Measurements from ENCODE around the gene CFAP43.

CFAP43 gene

GRCh38 chr10:104121485-104122224, 110.5 kb downstream of the CFAP43 start, which contains the start of gene SFR1:
SFR1 (plus strand) TSS chr10:104122171; CDS start chr10:104122184, 13 bp downstream.
- H3K4me1 Mint-ChIP-seq = peaks cover 5% of the 10 kb centered on the region
- ATAC-seq (ENCODE audit: low read depth) (peak; percentile 75), DNase-seq (ENCODE audit: low spot score in 2 of 2) (peak; percentile 93 to 99)
- H3K4me3 Mint-ChIP-seq = peak within 1 kb of the TSS; percentile 88
- H3K27me3 Mint-ChIP-seq = no peaks in the 10 kb centered on the region
- no peaks in the 10 kb centered on the region for H3K9me3 Mint-ChIP-seq
- peaks cover 3% of the 10 kb centered on the region for H3K36me3 Mint-ChIP-seq
- H3K27ac Mint-ChIP-seq = peak within 1 kb of the TSS; percentile 100

GRCh38 chr10:104120903-104121484, 111.2 kb downstream of the CFAP43 start:
- ATAC-seq (ENCODE audit: low read depth) = peak; percentile 54
- peak; percentile 77 to 81 for DNase-seq (ENCODE audit: low spot score in 2 of 2)
- peaks cover 5% of the 10 kb centered on the region for H3K4me1 Mint-ChIP-seq
- no peaks in the 10 kb centered on the region for H3K27me3 Mint-ChIP-seq
- no peaks in the 10 kb centered on the region for H3K36me3 Mint-ChIP-seq
- H3K9me3 Mint-ChIP-seq = no peaks in the 10 kb centered on the region
- H3K4me3 Mint-ChIP-seq = peak overlapping the region; percentile 88
- H3K27ac Mint-ChIP-seq = peak overlapping the region; percentile 100

- ATAC-seq (ENCODE audit: low read depth) (no peak), DNase-seq (ENCODE audit: low spot score in 2 of 2) (no peak)
- peak overlapping the region; percentile 88 for H3K4me3 Mint-ChIP-seq
- peak overlapping the region; percentile 100 for H3K27ac Mint-ChIP-seq
- peaks cover 5% of the 10 kb centered on the region for H3K4me1 Mint-ChIP-seq
- H3K9me3 Mint-ChIP-seq = no peaks in the 10 kb centered on the region
- no peaks in the 10 kb centered on the region for H3K27me3 Mint-ChIP-seq
- no peaks in the 10 kb centered on the region for H3K36me3 Mint-ChIP-seq
Measured at GRCh38 chr10:104120512-104120902, 111.7 kb downstream of the CFAP43 start.

- Mint-ChIP-seq H3K4me1 (peaks cover 5% of the 10 kb centered on the region), H3K27me3 (no peaks in the 10 kb centered on the region), H3K36me3 (no peaks in the 10 kb centered on the region), H3K9me3 (no peaks in the 10 kb centered on the region), H3K27ac (peak overlapping the region; percentile 100), H3K4me3 (no peak overlapping the region)
- DNase-seq (ENCODE audit: low spot score in 2 of 2) = no peak
- no peak for ATAC-seq (ENCODE audit: low read depth)
Measured at GRCh38 chr10:104119996-104120395, 112.2 kb downstream of the CFAP43 start.

GRCh38 chr10:104117839-104118323, 114.3 kb downstream of the CFAP43 start:
- DNase-seq (ENCODE audit: low spot score in 2 of 2) = no peak
- ATAC-seq (ENCODE audit: low read depth) = no peak
- Mint-ChIP-seq H3K9me3 (no peaks in the 10 kb centered on the region), H3K4me3 (no peak overlapping the region), H3K27ac (no peak overlapping the region), H3K36me3 (no peaks in the 10 kb centered on the region), H3K27me3 (no peaks in the 10 kb centered on the region), H3K4me1 (peaks cover 5% of the 10 kb centered on the region)

GRCh38 chr10:104113376-104113956, 118.7 kb downstream of the CFAP43 start:
- DNase-seq (ENCODE audit: low spot score in 2 of 2) = no peak
- Mint-ChIP-seq H3K36me3 (no peaks in the 10 kb centered on the region), H3K27me3 (peaks cover 8% of the 10 kb centered on the region), H3K27ac (no peak overlapping the region), H3K9me3 (no peaks in the 10 kb centered on the region), H3K4me1 (peaks cover 3% of the 10 kb centered on the region), H3K4me3 (no peak overlapping the region)
- no peak for ATAC-seq (ENCODE audit: low read depth)

GRCh38 chr10:104109908-104110662, 122.1 kb downstream of the CFAP43 start:
- peaks cover 8% of the 10 kb centered on the region for H3K27me3 Mint-ChIP-seq
- H3K36me3 Mint-ChIP-seq = no peaks in the 10 kb centered on the region
- no peaks in the 10 kb centered on the region for H3K9me3 Mint-ChIP-seq
- DNase-seq (ENCODE audit: low spot score in 2 of 2) (no peak), ATAC-seq (ENCODE audit: low read depth) (no peak)
- no peak overlapping the region for H3K27ac Mint-ChIP-seq
- peaks cover 3% of the 10 kb centered on the region for H3K4me1 Mint-ChIP-seq
- H3K4me3 Mint-ChIP-seq = no peak overlapping the region

- DNase-seq (ENCODE audit: low spot score in 2 of 2) (no peak), ATAC-seq (ENCODE audit: low read depth) (no peak)
- Mint-ChIP-seq H3K27ac (no peak overlapping the region), H3K27me3 (peaks cover 1% of the 10 kb centered on the region), H3K4me3 (no peak overlapping the region), H3K9me3 (no peaks in the 10 kb centered on the region), H3K4me1 (no peaks in the 10 kb centered on the region), H3K36me3 (no peaks in the 10 kb centered on the region)
Measured at GRCh38 chr10:104104926-104105325, 127.2 kb downstream of the CFAP43 start.

GRCh38 chr10:104104418-104104817, 127.7 kb downstream of the CFAP43 start:
- no peak for ATAC-seq (ENCODE audit: low read depth)
- peaks cover 1% of the 10 kb centered on the region for H3K27me3 Mint-ChIP-seq
- H3K4me3 Mint-ChIP-seq = no peak overlapping the region
- no peaks in the 10 kb centered on the region for H3K9me3 Mint-ChIP-seq
- no peaks in the 10 kb centered on the region for H3K4me1 Mint-ChIP-seq
- H3K36me3 Mint-ChIP-seq = no peaks in the 10 kb centered on the region
- H3K27ac Mint-ChIP-seq = no peak overlapping the region
- no peak for DNase-seq (ENCODE audit: low spot score in 2 of 2)

- H3K4me3 Mint-ChIP-seq = no peak overlapping the region
- H3K36me3 Mint-ChIP-seq = no peaks in the 10 kb centered on the region
- peaks cover 2% of the 10 kb centered on the region for H3K27me3 Mint-ChIP-seq
- DNase-seq (ENCODE audit: low spot score in 2 of 2) (no peak), ATAC-seq (ENCODE audit: low read depth) (no peak)
- H3K4me1 Mint-ChIP-seq = no peaks in the 10 kb centered on the region
- H3K27ac Mint-ChIP-seq = no peak overlapping the region
- H3K9me3 Mint-ChIP-seq = no peaks in the 10 kb centered on the region
Measured at GRCh38 chr10:104103956-104104355, 128.2 kb downstream of the CFAP43 start.

GRCh38 chr10:104101902-104102301, 130.3 kb downstream of the CFAP43 start:
- Mint-ChIP-seq H3K9me3 (no peaks in the 10 kb centered on the region), H3K4me1 (no peaks in the 10 kb centered on the region), H3K4me3 (no peak overlapping the region), H3K36me3 (no peaks in the 10 kb centered on the region), H3K27me3 (peaks cover 3% of the 10 kb centered on the region), H3K27ac (no peak overlapping the region)
- no peak for DNase-seq (ENCODE audit: low spot score in 2 of 2)
- no peak for ATAC-seq (ENCODE audit: low read depth)

GRCh38 chr10:104100795-104101194, 131.4 kb downstream of the CFAP43 start:
- ATAC-seq (ENCODE audit: low read depth) = no peak
- no peak overlapping the region for H3K4me3 Mint-ChIP-seq
- no peaks in the 10 kb centered on the region for H3K9me3 Mint-ChIP-seq

GRCh38 chr10:104099941-104100340, 132.2 kb downstream of the CFAP43 start:
- DNase-seq (ENCODE audit: low spot score in 2 of 2) (no peak), ATAC-seq (ENCODE audit: low read depth) (no peak)
- H3K27ac Mint-ChIP-seq = no peak overlapping the region
- peaks cover 3% of the 10 kb centered on the region for H3K27me3 Mint-ChIP-seq
- no peaks in the 10 kb centered on the region for H3K4me1 Mint-ChIP-seq
- H3K4me3 Mint-ChIP-seq = no peak overlapping the region
- H3K36me3 Mint-ChIP-seq = peaks cover 1% of the 10 kb centered on the region
- no peaks in the 10 kb centered on the region for H3K9me3 Mint-ChIP-seq

More at GRCh38 chr10:104100795-104101194, 131.4 kb downstream of the CFAP43 start:
- H3K36me3 Mint-ChIP-seq = peaks cover 1% of the 10 kb centered on the region
- no peak for DNase-seq (ENCODE audit: low spot score in 2 of 2)
- peaks cover 3% of the 10 kb centered on the region for H3K27me3 Mint-ChIP-seq
- no peaks in the 10 kb centered on the region for H3K4me1 Mint-ChIP-seq
- no peak overlapping the region for H3K27ac Mint-ChIP-seq

GRCh38 chr10:104099269-104099668, 132.9 kb downstream of the CFAP43 start:
- ATAC-seq (ENCODE audit: low read depth) = no peak
- Mint-ChIP-seq H3K4me1 (no peaks in the 10 kb centered on the region), H3K9me3 (no peaks in the 10 kb centered on the region), H3K4me3 (no peak overlapping the region), H3K36me3 (peaks cover 1% of the 10 kb centered on the region), H3K27me3 (peaks cover 3% of the 10 kb centered on the region), H3K27ac (no peak overlapping the region)
- no peak for DNase-seq (ENCODE audit: low spot score in 2 of 2)
